MM.1S (cell line): ENCODE measurements around the gene FUT2.
"Not testable (repeated sequence)": the region's sequence is repeated elsewhere in the genome, so short reads cannot be mapped to it uniquely, and the experiment has no call there.

Experiments used
- DNase-seq: peaks from one replicate; pipeline ENCODE4 v3.0.0-alpha.2; 2015
- H2AFZ ChIP-seq: fragments of 300-600 bp; sonication (generic); 2 replicates; pipeline ENCODE4 v1.6.0; 2016; ENCODE audit warnings: antibody characterized with exemption, low read length
- H3F3A ChIP-seq: fragments of 300-600 bp; sonication (generic); 2 replicates; pipeline ENCODE4 v1.6.1; 2016; ENCODE audit warnings: mild to moderate bottlenecking, antibody characterized with exemption, low read length, moderate library complexity, mixed read lengths; ENCODE audit not compliant: insufficient read depth
- H3K27ac ChIP-seq: fragments of 300-600 bp; sonication (generic); 2 replicates; pipeline ENCODE4 v1.5.1; 2016; ENCODE audit warnings: mild to moderate bottlenecking, low read length
- H3K27me3 ChIP-seq: fragments of 300-600 bp; sonication (generic); replicated peaks from 2 replicates; pipeline ENCODE4 v1.6.0; 2016; ENCODE audit warnings: low read length; ENCODE audit not compliant: insufficient read depth
- H3K36me3 ChIP-seq: fragments of 300-600 bp; sonication (generic); replicated peaks from 2 replicates; pipeline ENCODE4 v1.6.1; 2016; ENCODE audit warnings: mild to moderate bottlenecking, low read length, mixed read lengths; ENCODE audit not compliant: insufficient read depth
- H3K4me1 ChIP-seq: fragments of 300-600 bp; sonication (generic); 2 replicates; pipeline ENCODE4 v1.6.1; 2016; ENCODE audit warnings: low read length, mixed read lengths
- H3K4me2 ChIP-seq: fragments of 300-600 bp; sonication (generic); 2 replicates; pipeline ENCODE4 v1.6.0; 2016; ENCODE audit warnings: low read depth, low read length
- H3K4me3 ChIP-seq: fragments of 300-600 bp; sonication (generic); 2 replicates; pipeline ENCODE4 v1.5.1; 2016; ENCODE audit warnings: low read length, mixed read lengths
- H3K79me2 ChIP-seq: fragments of 300-600 bp; sonication (generic); 2 replicates; pipeline ENCODE4 v1.6.1; 2016; ENCODE audit warnings: mixed run types, low read length, mixed read lengths
- H3K9ac ChIP-seq: fragments of 300-600 bp; sonication (generic); 2 replicates; pipeline ENCODE4 v1.6.1; 2016; ENCODE audit warnings: low read length, mixed read lengths
- H3K9me2 ChIP-seq: fragments of 300-600 bp; sonication (generic); replicated peaks from 2 replicates; pipeline ENCODE4 v1.6.1; 2016; ENCODE audit warnings: mild to moderate bottlenecking, low read length, mixed read lengths; ENCODE audit not compliant: insufficient read depth
- H3K9me3 ChIP-seq: fragments of 300-600 bp; sonication (generic); replicated peaks from 2 replicates; pipeline ENCODE4 v1.6.1; 2016; ENCODE audit warnings: mild to moderate bottlenecking, low read length, mixed read lengths; ENCODE audit not compliant: insufficient read depth
- H4K20me1 ChIP-seq: fragments of 300-600 bp; sonication (generic); 2 replicates; pipeline ENCODE4 v1.6.1; 2016; ENCODE audit warnings: mild to moderate bottlenecking, low read length, moderate library complexity, mixed read lengths; ENCODE audit not compliant: insufficient read depth
- EZH2 ChIP-seq: fragments of 300-600 bp; sonication (generic); optimal IDR thresholded peaks from 2 replicates; pipeline ENCODE3; 2017; ENCODE audit warnings: low read depth, mild to moderate bottlenecking, antibody characterized with exemption, low read length, mixed read lengths
- EZH2phosphoT487 ChIP-seq: fragments of 300-600 bp; sonication (generic); IDR thresholded peaks from 2 replicates; pipeline ENCODE4 v1.6.1; 2018; ENCODE audit warnings: antibody characterized with exemption, low read length
- TF ChIP-seq, protein P1 (sequence below): fragments of 300-600 bp; sonication (generic); IDR thresholded peaks from 2 replicates; pipeline ENCODE4 v1.5.1; 2016; ENCODE audit warnings: antibody characterized with exemption, low read length, mixed read lengths

FUT2 gene

DNA sequence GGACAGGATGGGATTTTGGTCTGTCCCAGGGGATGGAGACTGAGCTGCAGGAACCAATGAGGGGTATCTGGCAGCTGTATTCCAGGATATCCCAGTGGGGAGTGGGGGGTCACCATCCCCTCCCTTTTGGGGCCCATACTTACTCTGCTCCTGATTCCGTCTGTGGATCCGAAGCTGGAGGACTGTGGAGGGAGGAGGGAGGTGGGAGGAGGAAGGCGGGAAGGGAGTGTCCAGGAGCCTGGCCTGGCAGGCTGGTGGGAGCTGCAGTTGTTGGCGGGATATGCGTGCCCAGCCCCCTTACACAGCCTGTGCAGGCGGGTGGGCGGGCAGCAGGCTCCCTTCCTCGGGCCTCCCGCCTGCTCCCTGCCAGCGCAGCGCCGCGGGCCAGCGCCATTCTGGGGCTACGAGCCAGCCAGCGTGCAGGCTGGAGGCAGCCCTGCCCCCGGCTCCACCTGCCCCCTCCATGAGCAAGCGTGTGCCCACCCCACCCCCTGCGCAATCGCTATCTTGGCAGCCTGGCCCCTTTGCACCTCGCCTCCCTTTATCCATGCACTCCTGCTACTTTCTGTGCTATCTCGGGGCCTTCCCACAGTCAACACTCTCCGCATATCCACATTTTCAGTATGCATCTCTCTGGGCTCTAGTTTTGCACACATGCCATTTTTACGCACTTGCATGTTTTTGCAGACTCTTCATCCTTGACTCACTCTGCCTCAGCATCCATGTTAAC, 21.0 kb downstream of the FUT2 start:
- H3K79me2 ChIP-seq, result no peaks in the 10 kb centered on the region
- no peaks in the 10 kb centered on the region for H3K36me3 ChIP-seq
- H3K9me2 ChIP-seq, result no peaks in the 10 kb centered on the region
- H3K9ac ChIP-seq, result no peak overlapping the region
- no peak overlapping the region for H3K27ac ChIP-seq
- H3K4me3 ChIP-seq, result no peak overlapping the region
- H3K4me1 ChIP-seq, result peaks cover 10% of the 10 kb centered on the region; the same call in 1 of the 2 replicates
- TF ChIP-seq, protein P1, sequence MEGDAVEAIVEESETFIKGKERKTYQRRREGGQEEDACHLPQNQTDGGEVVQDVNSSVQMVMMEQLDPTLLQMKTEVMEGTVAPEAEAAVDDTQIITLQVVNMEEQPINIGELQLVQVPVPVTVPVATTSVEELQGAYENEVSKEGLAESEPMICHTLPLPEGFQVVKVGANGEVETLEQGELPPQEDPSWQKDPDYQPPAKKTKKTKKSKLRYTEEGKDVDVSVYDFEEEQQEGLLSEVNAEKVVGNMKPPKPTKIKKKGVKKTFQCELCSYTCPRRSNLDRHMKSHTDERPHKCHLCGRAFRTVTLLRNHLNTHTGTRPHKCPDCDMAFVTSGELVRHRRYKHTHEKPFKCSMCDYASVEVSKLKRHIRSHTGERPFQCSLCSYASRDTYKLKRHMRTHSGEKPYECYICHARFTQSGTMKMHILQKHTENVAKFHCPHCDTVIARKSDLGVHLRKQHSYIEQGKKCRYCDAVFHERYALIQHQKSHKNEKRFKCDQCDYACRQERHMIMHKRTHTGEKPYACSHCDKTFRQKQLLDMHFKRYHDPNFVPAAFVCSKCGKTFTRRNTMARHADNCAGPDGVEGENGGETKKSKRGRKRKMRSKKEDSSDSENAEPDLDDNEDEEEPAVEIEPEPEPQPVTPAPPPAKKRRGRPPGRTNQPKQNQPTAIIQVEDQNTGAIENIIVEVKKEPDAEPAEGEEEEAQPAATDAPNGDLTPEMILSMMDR, result no peak
- TF ChIP-seq EZH2phosphoT487 (no peak), EZH2 (no peak)
- no peak overlapping the region for H3K4me2 ChIP-seq
- DNase-seq, result no peak
- no peak overlapping the region for H2AFZ ChIP-seq
- no peaks in the 10 kb centered on the region for H3K9me3 ChIP-seq
- H3K27me3 ChIP-seq, result peaks cover 53% of the 10 kb centered on the region
- no peaks in the 10 kb centered on the region for H3F3A ChIP-seq
- H4K20me1 ChIP-seq, result no peaks in the 10 kb centered on the region

DNA sequence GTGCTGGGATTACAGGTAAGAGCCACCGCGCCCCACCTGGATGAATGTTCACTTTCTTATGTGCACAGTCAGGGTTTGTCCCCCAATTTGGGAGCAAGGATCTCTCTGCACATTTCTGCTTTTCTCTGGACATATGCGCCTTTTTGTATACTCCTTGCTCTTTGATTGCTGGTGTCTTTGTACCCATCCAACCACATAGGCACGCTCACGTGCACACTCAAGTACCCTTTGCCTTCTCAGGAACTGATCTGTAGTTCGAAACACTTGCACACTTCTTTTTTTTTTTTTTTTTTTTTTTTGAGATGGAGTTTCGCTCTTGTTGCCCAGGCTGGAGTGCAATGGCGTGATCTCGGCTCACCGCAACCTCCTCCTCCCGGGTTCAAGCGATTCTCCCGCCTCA, 22.3 kb downstream of the FUT2 start:
- H3K9ac ChIP-seq, H3K4me3 ChIP-seq, H2AFZ ChIP-seq, H3K9me2 ChIP-seq, H3K36me3 ChIP-seq, H3K9me3 ChIP-seq, DNase-seq, H3K4me2 ChIP-seq, H4K20me1 ChIP-seq, H3K79me2 ChIP-seq, H3F3A ChIP-seq, H3K27ac ChIP-seq: not testable (repeated sequence)
- H3K4me1 ChIP-seq, result peaks cover 10% of the 10 kb centered on the region; the same call in 1 of the 2 replicates
- H3K27me3 ChIP-seq, result peaks cover 49% of the 10 kb centered on the region

DNA sequence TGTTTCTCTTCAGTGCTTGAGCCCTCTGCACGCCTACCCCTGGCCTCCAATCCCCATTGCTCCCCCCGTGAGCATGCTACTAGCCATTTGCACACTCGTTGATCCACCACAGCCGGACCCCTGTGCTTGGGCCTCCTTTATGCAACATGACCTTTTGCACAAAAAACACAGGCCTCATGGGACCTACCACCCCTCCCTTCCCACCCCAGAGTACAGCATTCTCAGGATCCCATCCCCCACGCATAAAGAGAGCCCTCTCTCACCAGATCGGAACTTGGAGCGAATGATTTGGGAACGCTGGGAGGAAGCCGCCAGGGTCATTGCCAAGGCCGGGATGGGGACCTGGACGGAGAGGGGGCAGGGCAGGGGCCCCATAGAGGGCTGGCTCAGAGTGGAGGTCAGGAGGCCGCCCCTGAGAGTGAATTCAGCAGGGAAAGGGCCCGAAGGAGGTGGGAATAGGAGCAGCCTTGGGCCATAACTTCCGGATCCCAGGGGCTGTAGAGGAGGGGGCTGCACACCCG, 23.0 kb downstream of the FUT2 start:
- Histone ChIP-seq H3K9me2 (no peaks in the 10 kb centered on the region), H3K9me3 (no peaks in the 10 kb centered on the region), H3K27me3 (peaks cover 47% of the 10 kb centered on the region), H3F3A (no peaks in the 10 kb centered on the region), H3K9ac (no peak overlapping the region), H3K4me2 (no peak overlapping the region), H4K20me1 (no peaks in the 10 kb centered on the region), H3K4me1 (peaks cover 10% of the 10 kb centered on the region; the same call in 1 of the 2 replicates), H2AFZ (no peak overlapping the region), H3K36me3 (no peaks in the 10 kb centered on the region), H3K27ac (no peak overlapping the region), H3K4me3 (no peak overlapping the region), H3K79me2 (no peaks in the 10 kb centered on the region)
- no peak for DNase-seq
- no peak for TF ChIP-seq EZH2
- no peak for TF ChIP-seq EZH2phosphoT487

DNA sequence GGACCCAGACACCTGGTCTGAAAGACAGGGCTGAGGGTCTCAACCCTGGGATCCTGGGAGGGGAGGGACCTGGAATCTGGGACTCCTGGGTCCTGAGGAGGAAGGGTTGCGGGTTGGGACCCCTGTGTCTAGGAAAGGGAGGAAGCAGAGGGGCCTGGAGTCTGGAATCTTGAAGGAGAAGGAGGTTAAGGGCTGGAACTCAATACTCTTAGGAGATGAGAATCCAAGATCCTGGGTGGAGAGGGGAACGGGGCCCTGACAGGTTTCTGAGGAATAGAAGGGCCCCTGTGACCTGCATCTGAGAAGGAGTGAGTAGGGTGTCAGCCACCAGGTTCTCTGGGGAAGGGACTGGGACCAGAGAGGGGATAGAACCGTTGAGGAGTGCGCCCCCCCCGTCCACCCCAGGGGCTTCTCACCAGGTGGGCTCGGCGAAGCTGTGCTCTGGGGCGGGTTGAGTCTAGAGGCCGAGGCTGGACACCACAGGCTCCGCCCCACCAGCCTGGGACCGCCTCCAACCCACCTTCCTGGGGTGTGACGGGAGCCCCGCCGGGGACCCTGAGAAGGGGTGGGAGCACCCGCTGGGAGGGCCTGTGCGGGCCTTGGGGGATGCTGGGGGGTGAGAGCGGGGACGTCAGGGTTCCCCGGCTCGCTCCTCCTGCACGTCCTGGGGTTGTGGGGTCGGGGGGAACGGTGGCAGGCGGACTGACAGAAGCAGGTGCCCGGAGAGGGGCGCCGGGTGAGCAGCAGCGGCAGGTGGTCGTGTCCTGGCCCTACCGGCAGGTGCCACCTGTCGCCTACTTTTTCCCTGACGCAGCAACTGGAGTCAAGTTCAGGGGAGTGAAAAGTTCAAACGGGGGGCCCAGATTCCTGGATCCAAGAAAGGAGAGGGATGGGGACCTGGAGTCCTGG, 23.7 kb downstream of the FUT2 start, which contains the start of gene MAMSTR:
Gene MAMSTR, minus strand, starts transcription at position 463 of the 909 bp plus-strand sequence. CDS start 694 bp downstream, outside the sequence.
- Histone ChIP-seq H3K4me2 (peak within 1 kb of the TSS; percentile 84), H3K36me3 (no peaks in the 10 kb centered on the region), H3K9me3 (no peaks in the 10 kb centered on the region), H2AFZ (peak within 1 kb of the TSS; percentile 60), H3K4me3 (peak within 1 kb of the TSS; percentile 66), H3K27ac (peak within 1 kb of the TSS; percentile 62; the same call in 1 of the 2 replicates), H3K9me2 (no peaks in the 10 kb centered on the region), H3K4me1 (peaks cover 10% of the 10 kb centered on the region; the same call in 1 of the 2 replicates), H3K79me2 (no peaks in the 10 kb centered on the region), H4K20me1 (no peaks in the 10 kb centered on the region), H3K27me3 (peaks cover 54% of the 10 kb centered on the region), H3F3A (no peaks in the 10 kb centered on the region), H3K9ac (peak within 1 kb of the TSS; percentile 71; the same call in 1 of the 2 replicates)
- DNase-seq, result no peak
- TF ChIP-seq EZH2 (no peak), EZH2phosphoT487 (no peak)
- TF ChIP-seq, protein P1, result no peak
